Measurements from ENCODE around the gene AKAP1.
"Not testable (repeated sequence)": the region's sequence is repeated elsewhere in the genome, so short reads cannot be mapped to it uniquely, and the experiment has no call there.

- not testable (repeated sequence) for TF ChIP-seq SUZ12 (IDR thresholded peaks at IDR 0.05; ENCODE audit: extremely low read depth, insufficient read depth, insufficient read length); YY1 (IDR thresholded peaks at IDR 0.05; ENCODE audit: insufficient read depth, insufficient read length)
These were observed 17.6 kb downstream of the AKAP1 start for GRCh38 chr17:57102660-57103059.

All from NT2/D1 (cell line).